ENCODE measurements around the gene RERG.

DNA sequence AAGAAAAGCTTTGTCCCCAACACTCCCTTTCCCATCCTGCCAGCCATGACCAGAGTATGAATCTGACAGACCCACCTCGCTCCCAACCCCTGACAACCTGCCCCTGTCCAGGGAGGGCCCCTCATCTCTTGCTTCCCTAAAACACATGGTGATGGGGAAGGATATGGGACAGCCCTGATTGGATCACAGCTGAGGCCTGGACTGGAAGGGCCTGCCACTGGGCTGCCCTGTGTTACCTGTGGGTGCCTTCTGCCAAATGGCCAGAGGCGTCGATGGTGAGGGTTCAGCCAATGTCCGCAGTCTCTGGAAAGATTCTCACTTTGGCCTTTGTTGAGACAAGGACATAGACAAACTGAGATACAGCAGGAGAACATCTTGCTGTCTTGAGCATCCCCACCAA, 13.3 kb upstream of the RERG start:
- TF ChIP-seq, protein P1, sequence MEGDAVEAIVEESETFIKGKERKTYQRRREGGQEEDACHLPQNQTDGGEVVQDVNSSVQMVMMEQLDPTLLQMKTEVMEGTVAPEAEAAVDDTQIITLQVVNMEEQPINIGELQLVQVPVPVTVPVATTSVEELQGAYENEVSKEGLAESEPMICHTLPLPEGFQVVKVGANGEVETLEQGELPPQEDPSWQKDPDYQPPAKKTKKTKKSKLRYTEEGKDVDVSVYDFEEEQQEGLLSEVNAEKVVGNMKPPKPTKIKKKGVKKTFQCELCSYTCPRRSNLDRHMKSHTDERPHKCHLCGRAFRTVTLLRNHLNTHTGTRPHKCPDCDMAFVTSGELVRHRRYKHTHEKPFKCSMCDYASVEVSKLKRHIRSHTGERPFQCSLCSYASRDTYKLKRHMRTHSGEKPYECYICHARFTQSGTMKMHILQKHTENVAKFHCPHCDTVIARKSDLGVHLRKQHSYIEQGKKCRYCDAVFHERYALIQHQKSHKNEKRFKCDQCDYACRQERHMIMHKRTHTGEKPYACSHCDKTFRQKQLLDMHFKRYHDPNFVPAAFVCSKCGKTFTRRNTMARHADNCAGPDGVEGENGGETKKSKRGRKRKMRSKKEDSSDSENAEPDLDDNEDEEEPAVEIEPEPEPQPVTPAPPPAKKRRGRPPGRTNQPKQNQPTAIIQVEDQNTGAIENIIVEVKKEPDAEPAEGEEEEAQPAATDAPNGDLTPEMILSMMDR (IDR thresholded peaks at IDR 0.05; ENCODE audit: low read depth, low read length, missing input control) = no peak
- TF ChIP-seq, protein P2, sequence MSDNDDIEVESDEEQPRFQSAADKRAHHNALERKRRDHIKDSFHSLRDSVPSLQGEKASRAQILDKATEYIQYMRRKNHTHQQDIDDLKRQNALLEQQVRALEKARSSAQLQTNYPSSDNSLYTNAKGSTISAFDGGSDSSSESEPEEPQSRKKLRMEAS (IDR thresholded peaks at IDR 0.05) = no peak
- TF ChIP-seq RXRA (IDR thresholded peaks at IDR 0.05) (no peak), JUND (IDR thresholded peaks at IDR 0.05) (no peak)
- TF ChIP-seq, protein P3, sequence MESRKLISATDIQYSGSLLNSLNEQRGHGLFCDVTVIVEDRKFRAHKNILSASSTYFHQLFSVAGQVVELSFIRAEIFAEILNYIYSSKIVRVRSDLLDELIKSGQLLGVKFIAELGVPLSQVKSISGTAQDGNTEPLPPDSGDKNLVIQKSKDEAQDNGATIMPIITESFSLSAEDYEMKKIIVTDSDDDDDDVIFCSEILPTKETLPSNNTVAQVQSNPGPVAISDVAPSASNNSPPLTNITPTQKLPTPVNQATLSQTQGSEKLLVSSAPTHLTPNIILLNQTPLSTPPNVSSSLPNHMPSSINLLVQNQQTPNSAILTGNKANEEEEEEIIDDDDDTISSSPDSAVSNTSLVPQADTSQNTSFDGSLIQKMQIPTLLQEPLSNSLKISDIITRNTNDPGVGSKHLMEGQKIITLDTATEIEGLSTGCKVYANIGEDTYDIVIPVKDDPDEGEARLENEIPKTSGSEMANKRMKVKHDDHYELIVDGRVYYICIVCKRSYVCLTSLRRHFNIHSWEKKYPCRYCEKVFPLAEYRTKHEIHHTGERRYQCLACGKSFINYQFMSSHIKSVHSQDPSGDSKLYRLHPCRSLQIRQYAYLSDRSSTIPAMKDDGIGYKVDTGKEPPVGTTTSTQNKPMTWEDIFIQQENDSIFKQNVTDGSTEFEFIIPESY (IDR thresholded peaks at IDR 0.05) = no peak
